GM19193 (cell line): ENCODE measurements around the gene ZNF500.

ENCODE experiments used
- POLR2A ChIP-seq: IDR thresholded peaks from 4 replicates; pipeline ENCODE4 v1.6.1; 2011; ENCODE audit not compliant: insufficient read depth, insufficient read length; ENCODE audit errors: extremely low read depth

The ZNF500 gene

GRCh38 chr16:4801051-4801961 lies 34.3 kb upstream of the ZNF500 start:
- no peak for TF ChIP-seq POLR2A

GRCh38 chr16:4800290-4801041 lies 33.5 kb upstream of the ZNF500 start:
- no peak for TF ChIP-seq POLR2A

GRCh38 chr16:4799171-4799855 lies 32.4 kb upstream of the ZNF500 start:
- no peak for TF ChIP-seq POLR2A

GRCh38 chr16:4798456-4798855 lies 31.5 kb upstream of the ZNF500 start:
- no peak for TF ChIP-seq POLR2A

- no peak for TF ChIP-seq POLR2A
Measured at GRCh38 chr16:4797805-4798252, 30.9 kb upstream of the ZNF500 start.

- TF ChIP-seq POLR2A = no peak
Measured at GRCh38 chr16:4796982-4797804, 30.2 kb upstream of the ZNF500 start.

- TF ChIP-seq POLR2A = no peak
Measured at GRCh38 chr16:4795828-4796572, 29.0 kb upstream of the ZNF500 start.

GRCh38 chr16:4795181-4795827 lies 28.3 kb upstream of the ZNF500 start, which contains the start of gene SMIM22:
SMIM22 (plus strand) TSS chr16:4795369; CDS start chr16:4795735, 366 bp downstream.
- no peak for TF ChIP-seq POLR2A

GRCh38 chr16:4792951-4793513 lies 26.1 kb upstream of the ZNF500 start:
- TF ChIP-seq POLR2A = no peak

GRCh38 chr16:4790871-4791270 lies 23.9 kb upstream of the ZNF500 start:
- no peak for TF ChIP-seq POLR2A

- TF ChIP-seq POLR2A = no peak
Measured at GRCh38 chr16:4790261-4790660, 23.3 kb upstream of the ZNF500 start.

- no peak for TF ChIP-seq POLR2A
Measured at GRCh38 chr16:4788910-4789309, 21.9 kb upstream of the ZNF500 start.

GRCh38 chr16:4788489-4788889 lies 21.5 kb upstream of the ZNF500 start:
- TF ChIP-seq POLR2A = no peak
